ENCODE results near the gene PHF24. TPM values are rescaled to one million over a fixed set of nuclear protein-coding genes. Genes with fewer than 3 reads are reported as not detected.
"Not testable (repeated sequence)": the region's sequence is repeated elsewhere in the genome, so short reads cannot be mapped to it uniquely, and the experiment has no call there.

PHF24 gene
- total and polyA plus RNA-seq, 4 experiments from 2014 or later = not detected

- peaks cover 5 to 12% of the 10 kb centered on the region in 2 donors for H3K36me3 Mint-ChIP-seq
- H3K36me3 ChIP-seq (ENCODE audit: insufficient read depth, low read length); H3K9me3 ChIP-seq (ENCODE audit: control insufficient read depth in 1 of 2, low read length in 2 of 2); POLR2A ChIA-PET (ENCODE audit: partially characterized antibody); H3K27ac Mint-ChIP-seq; intact Hi-C loops (cut with micrococcal nuclease); H3K4me3 Mint-ChIP-seq; H3K4me1 ChIP-seq (ENCODE audit: insufficient read depth, low read length); H3K27me3 Mint-ChIP-seq; H3K9me3 Mint-ChIP-seq; H3K4me1 Mint-ChIP-seq; DNase-seq; H3K27me3 ChIP-seq (ENCODE audit: insufficient read depth, low read length); H3K27ac ChIP-seq (ENCODE audit: low read depth, low read length); CTCF ChIA-PET (ENCODE audit: partially characterized antibody); H3K4me3 ChIP-seq (ENCODE audit: low read length in 2 of 2): not testable (repeated sequence)
Observed at GRCh38 chr9:35004299-35004698, 46.2 kb downstream of the PHF24 start.

DNA sequence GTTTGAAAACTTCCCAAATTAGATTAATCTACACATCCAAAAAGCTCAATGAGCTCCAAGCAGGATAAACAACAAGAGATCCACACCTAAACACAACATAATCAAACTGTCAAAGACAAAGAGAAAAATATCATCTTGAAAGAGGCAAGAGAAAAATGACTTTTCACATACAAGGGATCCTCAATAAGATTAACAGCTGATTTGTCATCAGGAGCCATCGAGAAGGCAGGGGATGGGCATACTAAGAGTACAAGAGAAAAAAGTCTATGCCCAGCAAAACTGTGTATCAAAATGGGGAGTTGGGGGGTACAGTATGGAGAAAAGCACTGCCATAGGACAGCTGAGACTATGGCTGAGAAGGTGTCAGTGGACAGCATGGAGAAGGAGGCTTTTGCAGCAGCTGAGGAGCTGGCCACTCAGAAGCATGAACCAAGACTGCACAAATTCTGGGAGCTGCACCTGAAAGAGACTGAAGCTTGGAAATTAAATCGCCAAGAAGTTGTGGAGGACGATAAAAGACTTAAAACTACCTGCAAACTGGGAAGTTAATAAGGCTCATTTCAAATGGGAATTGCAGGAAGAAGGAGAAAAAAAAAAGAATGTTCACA lies 52.4 kb downstream of the PHF24 start:
- H3K27ac Mint-ChIP-seq = peak overlapping the region in 1 of 7 donors; percentile 19
- H3K9me3 Mint-ChIP-seq = peaks cover 0 to 23% (median 16%) of the 10 kb centered on the region in 8 donors
- CTCF ChIA-PET (ENCODE audit: partially characterized antibody) = interaction anchor here (1.0 to 1.7 kb wide), 2 partner anchors 25 to 111 kb away, joined by 3 to 4 read pairs; no protein-coding TSS in a partner anchor
- no peaks in the 10 kb centered on the region for H3K4me1 ChIP-seq (ENCODE audit: insufficient read depth, low read length)
- peaks cover 0 to 7% (median 2%) of the 10 kb centered on the region in 4 donors for H3K4me1 Mint-ChIP-seq
- no peak for DNase-seq
- peaks cover 0 to 6% of the 10 kb centered on the region in 2 donors for H3K9me3 ChIP-seq (ENCODE audit: control insufficient read depth in 1 of 2, low read length in 2 of 2)
- H3K4me3 ChIP-seq (ENCODE audit: low read length in 2 of 2) = no peak overlapping the region
- no peaks in the 10 kb centered on the region for H3K27me3 ChIP-seq (ENCODE audit: insufficient read depth, low read length)
- intact Hi-C loops (cut with micrococcal nuclease) = no loop called here
- no peak overlapping the region for H3K27ac ChIP-seq (ENCODE audit: low read depth, low read length)
- peaks cover 40 to 46% of the 10 kb centered on the region in 2 donors for H3K36me3 Mint-ChIP-seq
- H3K4me3 Mint-ChIP-seq = peak overlapping the region in 1 of 8 donors; percentile 35
- POLR2A ChIA-PET (ENCODE audit: partially characterized antibody) = no interaction called here
- no peaks in the 10 kb centered on the region for H3K36me3 ChIP-seq (ENCODE audit: insufficient read depth, low read length)
- H3K27me3 Mint-ChIP-seq = no peaks in the 10 kb centered on the region

GRCh38 chr9:35014517-35014916 lies 56.4 kb downstream of the PHF24 start:
- H3K4me1 ChIP-seq (ENCODE audit: insufficient read depth, low read length) = no peaks in the 10 kb centered on the region
- CTCF ChIA-PET (ENCODE audit: partially characterized antibody) = no interaction called here
- Mint-ChIP-seq H3K27me3 (no peaks in the 10 kb centered on the region), H3K27ac (no peak overlapping the region), H3K9me3 (peaks cover 0 to 23% (median 16%) of the 10 kb centered on the region in 8 donors), H3K4me3 (no peak overlapping the region), H3K36me3 (peaks cover 38 to 42% of the 10 kb centered on the region in 2 donors), H3K4me1 (peaks cover 0 to 7% (median 2%) of the 10 kb centered on the region in 4 donors)
- H3K27me3 ChIP-seq (ENCODE audit: insufficient read depth, low read length) = no peaks in the 10 kb centered on the region
- H3K27ac ChIP-seq (ENCODE audit: low read depth, low read length) = no peak overlapping the region
- peaks cover 0 to 6% of the 10 kb centered on the region in 2 donors for H3K9me3 ChIP-seq (ENCODE audit: control insufficient read depth in 1 of 2, low read length in 2 of 2)
- intact Hi-C loops (cut with micrococcal nuclease) = no loop called here
- no peak for DNase-seq
- no peaks in the 10 kb centered on the region for H3K36me3 ChIP-seq (ENCODE audit: insufficient read depth, low read length)
- POLR2A ChIA-PET (ENCODE audit: partially characterized antibody) = no interaction called here
- H3K4me3 ChIP-seq (ENCODE audit: low read length in 2 of 2) = no peak overlapping the region

GRCh38 chr9:35023443-35023842 lies 65.4 kb downstream of the PHF24 start:
- peaks cover 1 to 14% (median 8%) of the 10 kb centered on the region in 4 donors for H3K4me1 Mint-ChIP-seq
- H3K9me3 Mint-ChIP-seq; H3K4me1 ChIP-seq (ENCODE audit: insufficient read depth, low read length); DNase-seq; H3K27ac ChIP-seq (ENCODE audit: low read depth, low read length); CTCF ChIA-PET (ENCODE audit: partially characterized antibody); H3K36me3 ChIP-seq (ENCODE audit: insufficient read depth, low read length); H3K27me3 ChIP-seq (ENCODE audit: insufficient read depth, low read length); H3K27me3 Mint-ChIP-seq; H3K4me3 Mint-ChIP-seq; POLR2A ChIA-PET (ENCODE audit: partially characterized antibody); intact Hi-C loops (cut with micrococcal nuclease); H3K4me3 ChIP-seq (ENCODE audit: low read length in 2 of 2); H3K9me3 ChIP-seq (ENCODE audit: control insufficient read depth in 1 of 2, low read length in 2 of 2): not testable (repeated sequence)
- peaks cover 18 to 35% of the 10 kb centered on the region in 2 donors for H3K36me3 Mint-ChIP-seq
- H3K27ac Mint-ChIP-seq = peak overlapping the region in 1 of 7 donors; percentile 58

GRCh38 chr9:35026671-35027070 lies 68.6 kb downstream of the PHF24 start:
- ChIA-PET CTCF (ENCODE audit: partially characterized antibody) (interaction anchor here (1.0 to 2.2 kb wide), 4 partner anchors 16 to 45 kb away, joined by 3 to 5 read pairs (median 4); partner anchors contain the start of gene VCP), POLR2A (ENCODE audit: partially characterized antibody) (interaction anchor here (0.9 kb wide), 1 partner anchor 45 kb away, joined by 3 read pairs; no protein-coding TSS in a partner anchor)
- no peaks in the 10 kb centered on the region for H3K9me3 ChIP-seq (ENCODE audit: control insufficient read depth in 1 of 2, low read length in 2 of 2)
- intact Hi-C loops (cut with micrococcal nuclease) = no loop called here
- H3K27ac ChIP-seq (ENCODE audit: low read depth, low read length) = no peak overlapping the region
- peaks cover 12 to 26% of the 10 kb centered on the region in 2 donors for H3K36me3 Mint-ChIP-seq
- no peaks in the 10 kb centered on the region for H3K27me3 Mint-ChIP-seq
- H3K4me3 ChIP-seq (ENCODE audit: low read length in 2 of 2) = no peak overlapping the region
- no peak overlapping the region for H3K4me3 Mint-ChIP-seq
- H3K27ac Mint-ChIP-seq = peak overlapping the region in 1 of 7 donors; percentile 40
- H3K9me3 Mint-ChIP-seq = no peaks in the 10 kb centered on the region
- H3K36me3 ChIP-seq (ENCODE audit: insufficient read depth, low read length) = no peaks in the 10 kb centered on the region
- DNase-seq = no peak
- peaks cover 6% of the 10 kb centered on the region for H3K4me1 ChIP-seq (ENCODE audit: insufficient read depth, low read length)
- H3K27me3 ChIP-seq (ENCODE audit: insufficient read depth, low read length) = no peaks in the 10 kb centered on the region
- H3K4me1 Mint-ChIP-seq = peaks cover 1 to 14% (median 8%) of the 10 kb centered on the region in 4 donors

DNA sequence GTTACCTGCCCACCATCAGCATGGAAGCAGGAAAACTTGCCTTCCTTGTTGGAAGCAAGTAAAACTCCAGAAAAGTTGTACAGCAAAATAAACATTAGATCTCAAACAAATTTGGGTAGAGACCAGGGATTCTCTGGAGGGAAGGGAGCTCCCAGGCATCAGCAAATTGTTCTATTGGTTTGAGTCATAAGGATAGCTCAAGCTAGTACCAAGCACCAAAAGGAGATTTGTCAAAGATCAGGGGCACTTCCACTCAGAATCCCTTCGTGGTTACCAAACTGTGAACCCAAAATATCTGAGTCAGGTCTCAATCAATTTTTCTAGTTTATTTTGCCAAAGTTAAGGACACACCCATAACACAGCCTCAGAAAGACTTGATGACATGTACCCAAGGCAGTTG lies 69.3 kb downstream of the PHF24 start:
- intact Hi-C loops (cut with micrococcal nuclease) = no loop called here
- peaks cover 1 to 14% (median 8%) of the 10 kb centered on the region in 4 donors for H3K4me1 Mint-ChIP-seq

GRCh38 chr9:35027860-35028259 lies 69.8 kb downstream of the PHF24 start:
- H3K9me3 Mint-ChIP-seq = no peaks in the 10 kb centered on the region
- intact Hi-C loops (cut with micrococcal nuclease) = no loop called here
- Histone ChIP-seq H3K27ac (ENCODE audit: low read depth, low read length) (no peak overlapping the region), H3K9me3 (ENCODE audit: control insufficient read depth in 1 of 2, low read length in 2 of 2) (no peaks in the 10 kb centered on the region), H3K27me3 (ENCODE audit: insufficient read depth, low read length) (no peaks in the 10 kb centered on the region), H3K36me3 (ENCODE audit: insufficient read depth, low read length) (no peaks in the 10 kb centered on the region), H3K4me3 (ENCODE audit: low read length in 2 of 2) (no peak overlapping the region), H3K4me1 (ENCODE audit: insufficient read depth, low read length) (peaks cover 6% of the 10 kb centered on the region)
- H3K4me1 Mint-ChIP-seq = peaks cover 1 to 14% (median 8%) of the 10 kb centered on the region in 4 donors
- no peaks in the 10 kb centered on the region for H3K27me3 Mint-ChIP-seq
- no peak for DNase-seq
- peaks cover 7 to 20% of the 10 kb centered on the region in 2 donors for H3K36me3 Mint-ChIP-seq
- H3K4me3 Mint-ChIP-seq = no peak overlapping the region
- POLR2A ChIA-PET (ENCODE audit: partially characterized antibody) = no interaction called here
- no peak overlapping the region for H3K27ac Mint-ChIP-seq
- CTCF ChIA-PET (ENCODE audit: partially characterized antibody) = interaction anchor here (1.1 to 2.2 kb wide), 3 partner anchors 15 to 23 kb away, joined by 4 to 11 read pairs (median 4); no protein-coding TSS in a partner anchor

More for the DNA sequence above, 69.3 kb downstream of the PHF24 start:
- no peak for DNase-seq
- H3K4me3 ChIP-seq (ENCODE audit: low read length in 2 of 2) = no peak overlapping the region
- H3K27me3 ChIP-seq (ENCODE audit: insufficient read depth, low read length) = no peaks in the 10 kb centered on the region
- no peaks in the 10 kb centered on the region for H3K9me3 ChIP-seq (ENCODE audit: control insufficient read depth in 1 of 2, low read length in 2 of 2)
- no peak overlapping the region for H3K27ac Mint-ChIP-seq
- no peak overlapping the region for H3K4me3 Mint-ChIP-seq
- CTCF ChIA-PET (ENCODE audit: partially characterized antibody) = interaction anchor here (1.0 to 2.2 kb wide), 4 partner anchors 15 to 45 kb away, joined by 3 to 5 read pairs (median 4); partner anchors contain the start of gene VCP
- POLR2A ChIA-PET (ENCODE audit: partially characterized antibody) = interaction anchor here (0.9 kb wide), 1 partner anchor 44 kb away, joined by 3 read pairs; no protein-coding TSS in a partner anchor
- no peaks in the 10 kb centered on the region for H3K9me3 Mint-ChIP-seq
- no peaks in the 10 kb centered on the region for H3K36me3 ChIP-seq (ENCODE audit: insufficient read depth, low read length)
- H3K36me3 Mint-ChIP-seq = peaks cover 6 to 20% of the 10 kb centered on the region in 2 donors
- H3K27me3 Mint-ChIP-seq = no peaks in the 10 kb centered on the region
- H3K4me1 ChIP-seq (ENCODE audit: insufficient read depth, low read length) = peaks cover 6% of the 10 kb centered on the region
- H3K27ac ChIP-seq (ENCODE audit: low read depth, low read length) = no peak overlapping the region
